HEK293 (cell line): ENCODE measurements around the gene MARCHF3.

ENCODE experiments used
- BCL11B ChIP-seq: fragments of 450-650 bp; formaldehyde crosslinking; IDR thresholded peaks from 2 replicates; pipeline ENCODE4 v1.5.1; 2016; ENCODE audit warnings: low read depth, missing biosample characterization, missing genetic modification characterization
- BCL6B ChIP-seq: fragments of 450-650 bp; formaldehyde crosslinking; IDR thresholded peaks from 2 replicates; pipeline ENCODE4 v1.5.1; 2017; ENCODE audit warnings: missing biosample characterization, missing genetic modification characterization
- GLI4 ChIP-seq: fragments of 450-650 bp; formaldehyde crosslinking; IDR thresholded peaks from 2 replicates; pipeline ENCODE4 v1.5.1; 2016; ENCODE audit warnings: missing biosample characterization, missing genetic modification characterization
- KLF16 ChIP-seq: fragments of 450-650 bp; formaldehyde crosslinking; IDR thresholded peaks from 2 replicates; pipeline ENCODE4 v1.5.1; 2017; ENCODE audit warnings: missing biosample characterization, missing genetic modification characterization
- KLF8 ChIP-seq: fragments of 450-650 bp; formaldehyde crosslinking; IDR thresholded peaks from 2 replicates; pipeline ENCODE4 v1.5.1; 2016; ENCODE audit warnings: missing biosample characterization, missing genetic modification characterization
- PATZ1 ChIP-seq: fragments of 450-650 bp; formaldehyde crosslinking; IDR thresholded peaks from 2 replicates; pipeline ENCODE4 v1.5.1; 2016; ENCODE audit warnings: missing biosample characterization, missing genetic modification characterization
- PBX3 ChIP-seq: sonication (generic); formaldehyde crosslinking; IDR thresholded peaks from 2 replicates; pipeline ENCODE4 v1.8.1; 2022; ENCODE audit warnings: mild to moderate bottlenecking, moderate library complexity, missing genetic modification reagents
- TSHZ1 ChIP-seq: fragments of 450-650 bp; formaldehyde crosslinking; IDR thresholded peaks from 2 replicates; pipeline ENCODE4 v1.5.1; 2016; ENCODE audit warnings: missing biosample characterization, missing genetic modification characterization, borderline replicate concordance
- YY2 ChIP-seq: fragments of 450-650 bp; formaldehyde crosslinking; IDR thresholded peaks from 2 replicates; pipeline ENCODE4 v1.5.1; 2016; ENCODE audit warnings: missing biosample characterization, missing genetic modification characterization
- ZBTB21 ChIP-seq: fragments of 450-650 bp; formaldehyde crosslinking; IDR thresholded peaks from 2 replicates; pipeline ENCODE4 v1.5.1; 2017; ENCODE audit warnings: missing biosample characterization, missing genetic modification characterization
- ZBTB48 ChIP-seq: fragments of 450-650 bp; formaldehyde crosslinking; IDR thresholded peaks from 2 replicates; pipeline ENCODE4 v1.5.1; 2016; ENCODE audit warnings: missing biosample characterization, missing genetic modification characterization
- ZFHX2 ChIP-seq: fragments of 450-650 bp; formaldehyde crosslinking; conservative IDR thresholded peaks from 2 replicates; pipeline ENCODE4 v1.5.1; 2016; ENCODE audit warnings: missing biosample characterization, missing genetic modification characterization
- ZNF10 ChIP-seq: fragments of 450-650 bp; formaldehyde crosslinking; IDR thresholded peaks from 2 replicates; pipeline ENCODE4 v1.5.1; 2017; ENCODE audit warnings: missing biosample characterization, missing genetic modification characterization
- ZNF140 ChIP-seq: fragments of 450-650 bp; formaldehyde crosslinking; IDR thresholded peaks from 2 replicates; pipeline ENCODE4 v1.5.1; 2016; ENCODE audit warnings: missing biosample characterization, missing genetic modification characterization
- ZNF157 ChIP-seq: fragments of 450-650 bp; formaldehyde crosslinking; IDR thresholded peaks from 2 replicates; pipeline ENCODE4 v1.5.1; 2016; ENCODE audit warnings: missing biosample characterization, missing genetic modification characterization
- ZNF2 ChIP-seq: fragments of 450-650 bp; formaldehyde crosslinking; IDR thresholded peaks from 2 replicates; pipeline ENCODE4 v1.5.1; 2016; ENCODE audit warnings: missing biosample characterization, missing genetic modification characterization
- ZNF24 ChIP-seq: fragments of 450-650 bp; formaldehyde crosslinking; IDR thresholded peaks from 2 replicates; pipeline ENCODE4 v1.5.1; 2016; ENCODE audit warnings: missing biosample characterization, missing genetic modification characterization
- ZNF302 ChIP-seq: fragments of 450-650 bp; formaldehyde crosslinking; IDR thresholded peaks from 2 replicates; pipeline ENCODE4 v1.5.1; 2016; ENCODE audit warnings: missing biosample characterization, missing genetic modification characterization, low read depth
- ZNF324 ChIP-seq: fragments of 450-650 bp; formaldehyde crosslinking; IDR thresholded peaks from 2 replicates; pipeline ENCODE4 v1.5.1; 2016; ENCODE audit warnings: missing biosample characterization, missing genetic modification characterization
- ZNF335 ChIP-seq: fragments of 450-650 bp; formaldehyde crosslinking; conservative IDR thresholded peaks from 2 replicates; pipeline ENCODE4 v1.5.1; 2016; ENCODE audit warnings: missing biosample characterization, missing genetic modification characterization
- ZNF341 ChIP-seq: fragments of 450-650 bp; formaldehyde crosslinking; IDR thresholded peaks from 2 replicates; pipeline ENCODE4; 2016; ENCODE audit warnings: low read depth, missing biosample characterization, missing genetic modification characterization
- ZNF501 ChIP-seq: fragments of 450-650 bp; formaldehyde crosslinking; IDR thresholded peaks from 2 replicates; pipeline ENCODE4 v1.5.1; 2016; ENCODE audit warnings: missing biosample characterization, missing genetic modification characterization
- ZNF600 ChIP-seq: fragments of 450-650 bp; formaldehyde crosslinking; IDR thresholded peaks from 2 replicates; pipeline ENCODE4 v1.5.1; 2016; ENCODE audit warnings: missing biosample characterization, missing genetic modification characterization
- ZNF660 ChIP-seq: fragments of 450-650 bp; IDR thresholded peaks from 2 replicates; pipeline ENCODE4 v1.5.1; 2018; ENCODE audit warnings: missing biosample characterization, mild to moderate bottlenecking, missing genetic modification characterization
- ZNF76 ChIP-seq: fragments of 450-650 bp; formaldehyde crosslinking; IDR thresholded peaks from 2 replicates; pipeline ENCODE4; 2016; ENCODE audit warnings: low read depth, missing biosample characterization, missing genetic modification characterization, borderline replicate concordance
- ZNF777 ChIP-seq: fragments of 450-650 bp; formaldehyde crosslinking; IDR thresholded peaks from 2 replicates; pipeline ENCODE4 v1.5.1; 2017; ENCODE audit warnings: missing biosample characterization, missing genetic modification characterization, borderline replicate concordance
- ZNF785 ChIP-seq: fragments of 450-650 bp; formaldehyde crosslinking; IDR thresholded peaks from 2 replicates; pipeline ENCODE4 v1.5.1; 2016; ENCODE audit warnings: missing biosample characterization, missing genetic modification characterization
- ZSCAN16 ChIP-seq: fragments of 450-650 bp; formaldehyde crosslinking; IDR thresholded peaks from 2 replicates; pipeline ENCODE4 v1.5.1; 2016; ENCODE audit warnings: missing biosample characterization, missing genetic modification characterization
- ZSCAN30 ChIP-seq: fragments of 450-650 bp; IDR thresholded peaks from 2 replicates; pipeline ENCODE4 v1.5.1; 2018; ENCODE audit warnings: missing biosample characterization, mild to moderate bottlenecking, missing genetic modification characterization, moderate library complexity
- ZSCAN5A ChIP-seq: fragments of 450-650 bp; formaldehyde crosslinking; IDR thresholded peaks from 2 replicates; pipeline ENCODE4 v1.5.1; 2016; ENCODE audit warnings: missing biosample characterization, missing genetic modification characterization

The MARCHF3 gene

GRCh38 chr5:127030259-127031146, at the start of gene MARCHF3 (continued):
- TF ChIP-seq PBX3 (CRISPR knock-in tag) (peak; percentile 97), ZNF76 (tag by site-specific recombination) (peak; percentile 79; the same call in 1 of the 2 replicates), ZFHX2 (tag by site-specific recombination) (peak; percentile 41; the same call in 1 of the 2 replicates), ZBTB21 (tag by site-specific recombination) (0 out of 2 replicates have a peak, but pooled peaks have one; percentile 12), ZNF785 (peak; percentile 54; the same call in 1 of the 2 replicates), TSHZ1 (tag by site-specific recombination) (0 out of 2 replicates have a peak, but pooled peaks have one; percentile 39), ZSCAN30 (peak; percentile 94), ZBTB48 (0 out of 2 replicates have a peak, but pooled peaks have one; percentile 13), ZSCAN5A (tag by site-specific recombination) (0 out of 2 replicates have a peak, but pooled peaks have one; percentile 40), ZNF302 (tag by site-specific recombination) (no peak), ZNF140 (tag by site-specific recombination) (no peak), ZNF2 (tag by site-specific recombination) (peak; percentile 84), BCL6B (tag by site-specific recombination) (no peak), PATZ1 (tag by site-specific recombination) (peak; percentile 45), KLF8 (tag by site-specific recombination) (peak; percentile 42; the same call in 1 of the 2 replicates), ZNF324 (tag by site-specific recombination) (peak; percentile 40), ZNF335 (peak; percentile 85), GLI4 (tag by site-specific recombination) (peak; percentile 30; the same call in 1 of the 2 replicates), ZNF157 (tag by site-specific recombination) (no peak), ZNF10 (peak; percentile 21; the same call in 1 of the 2 replicates), ZNF341 (tag by site-specific recombination) (peak; percentile 47), ZNF24 (peak; percentile 14; the same call in 1 of the 2 replicates), ZNF660 (peak; percentile 75), ZNF777 (tag by site-specific recombination) (peak; percentile 80), ZNF600 (tag by site-specific recombination) (peak; percentile 25; the same call in 1 of the 2 replicates), ZNF501 (tag by site-specific recombination) (peak; percentile 45), KLF16 (tag by site-specific recombination) (peak; percentile 69; the same call in 1 of the 2 replicates), ZSCAN16 (tag by site-specific recombination) (peak; percentile 15; the same call in 1 of the 2 replicates), BCL11B (0 out of 2 replicates have a peak, but pooled peaks have one; percentile 34), YY2 (no peak)
